ENCODE results near the gene RHO.

DNA sequence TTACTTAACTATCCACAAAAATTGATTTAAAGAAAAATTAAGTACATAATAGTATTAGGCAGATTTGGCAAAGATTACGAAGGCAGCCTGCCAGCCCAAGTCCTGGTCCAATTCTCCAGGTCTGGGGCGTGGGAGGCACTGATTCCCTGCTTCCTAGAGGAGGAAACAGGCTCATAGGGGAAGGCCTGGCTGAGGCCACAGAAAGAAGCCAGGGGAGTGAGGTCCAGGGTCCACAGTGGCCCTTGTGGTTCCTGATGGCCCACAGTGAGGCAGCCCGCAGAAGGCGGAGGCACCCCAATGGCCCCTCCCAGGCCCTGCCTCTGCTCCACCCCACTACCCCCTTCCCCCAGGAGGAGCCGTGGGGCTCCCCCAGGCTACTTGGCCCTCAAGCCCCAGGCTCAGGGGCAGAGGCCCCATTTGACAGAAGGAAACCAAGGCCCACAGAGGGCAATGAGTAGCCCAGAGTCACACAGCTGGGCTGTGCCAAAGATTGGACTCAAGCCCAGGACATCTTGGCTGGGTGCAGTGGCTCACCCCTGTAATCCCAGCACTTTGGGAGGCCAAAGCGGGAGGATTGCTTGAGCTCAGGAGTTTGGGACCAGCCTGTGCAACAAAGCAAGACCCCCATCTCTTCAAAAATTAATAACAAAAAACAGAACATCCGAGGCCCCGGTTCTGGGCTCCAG, 35.6 kb downstream of the RHO start:
- TF ChIP-seq, protein P1, sequence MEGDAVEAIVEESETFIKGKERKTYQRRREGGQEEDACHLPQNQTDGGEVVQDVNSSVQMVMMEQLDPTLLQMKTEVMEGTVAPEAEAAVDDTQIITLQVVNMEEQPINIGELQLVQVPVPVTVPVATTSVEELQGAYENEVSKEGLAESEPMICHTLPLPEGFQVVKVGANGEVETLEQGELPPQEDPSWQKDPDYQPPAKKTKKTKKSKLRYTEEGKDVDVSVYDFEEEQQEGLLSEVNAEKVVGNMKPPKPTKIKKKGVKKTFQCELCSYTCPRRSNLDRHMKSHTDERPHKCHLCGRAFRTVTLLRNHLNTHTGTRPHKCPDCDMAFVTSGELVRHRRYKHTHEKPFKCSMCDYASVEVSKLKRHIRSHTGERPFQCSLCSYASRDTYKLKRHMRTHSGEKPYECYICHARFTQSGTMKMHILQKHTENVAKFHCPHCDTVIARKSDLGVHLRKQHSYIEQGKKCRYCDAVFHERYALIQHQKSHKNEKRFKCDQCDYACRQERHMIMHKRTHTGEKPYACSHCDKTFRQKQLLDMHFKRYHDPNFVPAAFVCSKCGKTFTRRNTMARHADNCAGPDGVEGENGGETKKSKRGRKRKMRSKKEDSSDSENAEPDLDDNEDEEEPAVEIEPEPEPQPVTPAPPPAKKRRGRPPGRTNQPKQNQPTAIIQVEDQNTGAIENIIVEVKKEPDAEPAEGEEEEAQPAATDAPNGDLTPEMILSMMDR (IDR thresholded peaks at IDR 0.05) = no peak
- TF ChIP-seq EP300 (IDR thresholded peaks at IDR 0.05) = no peak
- TF ChIP-seq POLR2A (IDR thresholded peaks at IDR 0.05) = no peak
